IMR-90 (cell line): ENCODE results near the gene TMEM190. TPM values are rescaled to one million over a fixed set of nuclear protein-coding genes. Genes with fewer than 3 reads are reported as not detected.
"Not testable (repeated sequence)": the region's sequence is repeated elsewhere in the genome, so short reads cannot be mapped to it uniquely, and the experiment has no call there.

Source experiments
- ATAC-seq: fragments of 200-7000 bp; cut with Tn5 transposase; 2 replicates; pipeline ENCODE4 v1.9.1; 2020; ENCODE audit warnings: low read depth, mild to moderate bottlenecking, moderate library complexity
- BruUV-seq: library from RNA; stranded (reverse); fragments of 400-500 nt; replicated peaks from 2 replicates; lab custom pipeline; 2021; lab: Mats Ljungman, UMichigan
- CTCF ChIA-PET: fragments of 300-600 bp; formaldehyde crosslinking; extraction: SDS; loops from one replicate; lab custom pipeline; 2021; ENCODE audit warnings: antibody characterized with exemption; lab: Yijun Ruan, JAX
- POLR2A ChIA-PET: fragments of 300-600 bp; sonication (Branson Sonifier 250); formaldehyde crosslinking; loops from one replicate; lab custom pipeline; 2022; ENCODE audit warnings: antibody characterized with exemption; ENCODE audit not compliant: unreplicated experiment; lab: Charles Lee
- DNase-seq: peaks from one replicate; pipeline ENCODE4 v3.0.0; 2013
- H2AFZ ChIP-seq: replicated peaks from 2 replicates; pipeline ENCODE3; 2013; ENCODE audit warnings: low read length, mild to moderate bottlenecking; ENCODE audit not compliant: poor library complexity
- H2AK5ac ChIP-seq: 2 replicates; pipeline ENCODE4 v1.6.1; 2013; ENCODE audit warnings: low read depth, low read length, inconsistent platforms
- H2AK9ac ChIP-seq: replicated peaks from 2 replicates; pipeline ENCODE3; 2013; ENCODE audit warnings: mild to moderate bottlenecking, low read depth, low read length, moderate library complexity; ENCODE audit not compliant: poor library complexity
- H2BK120ac ChIP-seq: 2 replicates; pipeline ENCODE4 v1.6.1; 2013; ENCODE audit warnings: low read depth, low read length, inconsistent platforms
- H2BK15ac ChIP-seq: 3 replicates; pipeline ENCODE4 v1.6.1; 2013; ENCODE audit warnings: low read depth, low read length, inconsistent platforms
- H2BK20ac ChIP-seq: 2 replicates; pipeline ENCODE4 v1.6.1; 2013; ENCODE audit warnings: low read depth, mild to moderate bottlenecking, inconsistent platforms, low read length, moderate library complexity
- H2BK5ac ChIP-seq: 2 replicates; pipeline ENCODE4 v1.6.1; 2013; ENCODE audit warnings: mild to moderate bottlenecking, low read depth, low read length, inconsistent platforms; ENCODE audit not compliant: poor library complexity, severe bottlenecking
- H3K14ac ChIP-seq: replicated peaks from 2 replicates; pipeline ENCODE4 v1.6.1; 2013; ENCODE audit warnings: low read depth, low read length, inconsistent platforms
- H3K18ac ChIP-seq: 2 replicates; pipeline ENCODE4 v1.6.1; 2013; ENCODE audit warnings: low read depth, low read length, control low read depth
- H3K23ac ChIP-seq: 2 replicates; pipeline ENCODE4 v1.6.1; 2013; ENCODE audit warnings: low read depth, low read length, inconsistent platforms
- H3K27ac ChIP-seq: 2 replicates; pipeline ENCODE4 v1.5.1; 2013; ENCODE audit warnings: mild to moderate bottlenecking, control low read depth, low read length; ENCODE audit not compliant: insufficient read depth
- H3K27me3 ChIP-seq: 2 replicates; pipeline ENCODE4 v1.6.1; 2013; ENCODE audit warnings: low read length; ENCODE audit not compliant: control insufficient read depth, insufficient read depth
- H3K36me3 ChIP-seq: 2 replicates; pipeline ENCODE4 v1.6.1; 2013; ENCODE audit warnings: low read length, mixed read lengths; ENCODE audit not compliant: control insufficient read depth, insufficient read depth
- H3K4ac ChIP-seq: 2 replicates; pipeline ENCODE4 v1.6.1; 2013; ENCODE audit warnings: low read depth, low read length, inconsistent platforms
- H3K4me1 ChIP-seq: 2 replicates; pipeline ENCODE4 v1.6.1; 2013; ENCODE audit warnings: low read length, mixed read lengths; ENCODE audit not compliant: control insufficient read depth, insufficient read depth
- H3K4me2 ChIP-seq: 2 replicates; pipeline ENCODE4 v1.6.1; 2013; ENCODE audit warnings: low read depth, mild to moderate bottlenecking, control low read depth, low read length, moderate library complexity
- H3K4me3 ChIP-seq: 2 replicates; pipeline ENCODE4 v1.5.1; 2013; ENCODE audit warnings: low read depth, mild to moderate bottlenecking, control low read depth, low read length, moderate library complexity; ENCODE audit not compliant: insufficient read depth
- H3K56ac ChIP-seq: 2 replicates; pipeline ENCODE4 v1.6.1; 2013; ENCODE audit warnings: low read length, inconsistent platforms; ENCODE audit not compliant: insufficient read depth; ENCODE audit errors: extremely low read depth
- H3K79me1 ChIP-seq, 2 experiments: 2 replicates each; pipeline ENCODE4 v1.6.1; 2013; ENCODE audit warnings: low read length in 2 of 2, inconsistent platforms in 1 of 2, low read depth in 1 of 2
- H3K9ac ChIP-seq: 2 replicates; pipeline ENCODE4 v1.6.1; 2013; ENCODE audit warnings: low read depth, low read length, control low read depth
- H3K9me1 ChIP-seq: 2 replicates; pipeline ENCODE4 v1.6.1; 2013; ENCODE audit warnings: low read length, inconsistent platforms; ENCODE audit not compliant: insufficient read depth
- H3K9me3 ChIP-seq: 2 replicates; pipeline ENCODE4 v1.6.1; 2013; ENCODE audit warnings: low read length; ENCODE audit not compliant: control insufficient read depth, insufficient read depth
- H4K20me1 ChIP-seq: 2 replicates; pipeline ENCODE4 v1.6.1; 2013; ENCODE audit warnings: low read length, inconsistent platforms; ENCODE audit not compliant: insufficient read depth
- H4K5ac ChIP-seq: 2 replicates; pipeline ENCODE4 v1.6.1; 2013; ENCODE audit warnings: mild to moderate bottlenecking, low read depth, low read length, control low read depth
- H4K8ac ChIP-seq, 2 experiments: 2 replicates each; pipeline ENCODE4 v1.6.1; 2013; ENCODE audit warnings: low read depth in 2 of 2, low read length in 2 of 2, control low read depth in 1 of 2, inconsistent platforms in 1 of 2
- H4K91ac ChIP-seq: 2 replicates; pipeline ENCODE4 v1.6.1; 2013; ENCODE audit warnings: low read depth, low read length, inconsistent platforms; ENCODE audit not compliant: insufficient read depth
- WGBS, 2 experiments: methylation state at CpG; one replicate each; pipeline versions ENCODE4 v1.1.5 to v1.1.7; 2013; ENCODE audit warnings: missing lambda C conversion rate in 2 of 2; ENCODE audit not compliant: insufficient read length in 1 of 2; ENCODE audit errors: extremely low coverage in 2 of 2; 5-methylcytosine and 5-hydroxymethylcytosine counted together
- dilution Hi-C: fragments of 300-500 bp; cut with HindIII; formaldehyde crosslinking; loops from one replicate; pipeline ENCODE4 v1.14.3; 2018; ENCODE audit warnings: low sequenced_read_pairs; ENCODE audit not compliant: unreplicated experiment
- in situ Hi-C: fragments of 300-500 bp; cut with MboI; formaldehyde crosslinking; loops from 3 replicates; pipeline ENCODE4 v1.14.3; 2019; ENCODE audit warnings: low sequenced_read_pairs, inconsistent platforms, mixed read lengths
- intact Hi-C: fragments of 100-400 bp; cut with micrococcal nuclease; formaldehyde crosslinking; loops from 2 replicates; pipeline ENCODE4 v1.10.0; 2022
- polyA plus RNA-seq, 3 experiments: library from polyadenylated mRNA; depleted of rRNA; stranded (reverse); fragments of >200 nt; gene quantifications; 2 replicates each; pipeline ENCODE4 v1.2.3, GENCODE V29; 2012; ENCODE audit warnings: low replicate concordance in 1 of 3
- total RNA-seq: library from RNA; depleted of rRNA; stranded (reverse); fragments of >200 nt; gene quantifications from 2 replicates; pipeline ENCODE4 v1.2.3, GENCODE V29; 2012

TMEM190 gene
- total and polyA plus RNA-seq, 2 of the 4 experiments (the other 2 are of a cell fraction): 1.6 TPM; not detected in 1

DNA sequence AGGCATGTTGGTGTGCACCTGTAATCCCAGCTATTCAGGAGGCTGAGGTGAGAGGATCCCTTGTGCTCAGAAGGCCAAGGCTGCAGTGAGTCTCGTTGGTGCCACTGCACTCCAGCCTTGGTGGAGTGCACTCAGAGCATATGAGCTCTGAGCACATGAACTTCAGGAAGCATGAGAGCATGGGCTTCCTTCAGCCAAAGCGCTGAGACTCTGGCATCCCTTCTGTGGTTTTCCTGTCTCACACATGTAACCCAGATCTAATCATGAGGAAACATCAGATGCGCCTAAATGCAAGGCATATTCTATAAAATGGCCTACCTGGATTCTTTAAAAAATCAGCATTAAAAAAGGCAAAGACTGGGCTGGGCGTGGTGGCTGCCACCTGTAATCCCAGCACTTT is 44.7 kb downstream of the TMEM190 start:
- in situ Hi-C loops, H3K23ac ChIP-seq, H4K20me1 ChIP-seq, dilution Hi-C loops, CTCF ChIA-PET, H3K9me3 ChIP-seq, H2BK5ac ChIP-seq, H4K91ac ChIP-seq, H3K4me3 ChIP-seq, ATAC-seq, H2AFZ ChIP-seq, H3K36me3 ChIP-seq, H2BK15ac ChIP-seq, DNase-seq, H2AK5ac ChIP-seq, H4K8ac ChIP-seq, H3K9ac ChIP-seq, H2BK120ac ChIP-seq, H3K14ac ChIP-seq, H3K4me1 ChIP-seq, H3K56ac ChIP-seq, POLR2A ChIA-PET, H3K4ac ChIP-seq, H4K5ac ChIP-seq, H3K4me2 ChIP-seq, intact Hi-C loops, H3K9me1 ChIP-seq, H2AK9ac ChIP-seq, H3K18ac ChIP-seq, H3K27ac ChIP-seq, H2BK20ac ChIP-seq, BruUV-seq, H3K79me1 ChIP-seq: not testable (repeated sequence)
- WGBS, 2 experiments: 33% methylated on average over 1 of the region's 4 CpGs; no CpG with 5 or more reads in 1 of the 2 experiments
- H3K27me3 ChIP-seq: peaks cover 15% of the 10 kb centered on the region
